Activated CD8-positive, alpha-beta T cell treated with anti-CD3 and anti-CD28 coated beads for 36 hours (primary cell): ENCODE measurements around the gene SRRM3. TPM values are rescaled to one million over a fixed set of nuclear protein-coding genes. Genes with fewer than 3 reads are reported as not detected.
"Not testable (repeated sequence)": the region's sequence is repeated elsewhere in the genome, so short reads cannot be mapped to it uniquely, and the experiment has no call there.

Experiments
- ATAC-seq: fragments of 200-7000 bp; cut with Tn5 transposase; one replicate; pipeline ENCODE4 v1.10.0; 2021; ENCODE audit warnings: mild to moderate bottlenecking, moderate library complexity
- CTCF ChIA-PET: fragments of 350-600 bp; sonication (Branson Sonifier 250); formaldehyde crosslinking; loops from one replicate; lab custom pipeline; 2021; ENCODE audit warnings: antibody characterized with exemption; lab: Charles Lee
- POLR2A ChIA-PET: fragments of 350-600 bp; sonication (Branson Sonifier 250); formaldehyde crosslinking; loops from one replicate; lab custom pipeline; 2021; ENCODE audit warnings: antibody characterized with exemption; lab: Charles Lee
- DNase-seq: peaks from one replicate; pipeline ENCODE4 v3.0.0-alpha.2; 2020
- H3K27ac Mint-ChIP-seq: one replicate; pipeline ENCODE4 v1.8.0; 2021; ENCODE audit warnings: mild to moderate bottlenecking, mixed read lengths
- H3K27me3 Mint-ChIP-seq: one replicate; pipeline ENCODE4 v1.8.0; 2021; ENCODE audit warnings: mixed read lengths
- H3K36me3 Mint-ChIP-seq: one replicate; pipeline ENCODE4 v1.8.0; 2021; ENCODE audit warnings: low read depth, mixed read lengths
- H3K4me1 Mint-ChIP-seq: one replicate; pipeline ENCODE4 v1.8.0; 2021; ENCODE audit warnings: low read depth, mixed read lengths
- H3K4me3 Mint-ChIP-seq: one replicate; pipeline ENCODE4 v1.8.0; 2021; ENCODE audit warnings: mild to moderate bottlenecking, moderate library complexity, mixed read lengths
- H3K9me3 Mint-ChIP-seq: one replicate; pipeline ENCODE4 v1.8.0; 2021; ENCODE audit warnings: mixed read lengths
- CTCF ChIP-seq: fragments of 200-600 bp; IDR thresholded peaks from one replicate; pipeline ENCODE4 v1.8.0; 2022; ENCODE audit warnings: antibody characterized with exemption, mild to moderate bottlenecking
- intact Hi-C: fragments of 100-400 bp; cut with micrococcal nuclease; formaldehyde crosslinking; loops from one replicate; pipeline ENCODE4 v1.10.0; 2022
- total RNA-seq, 2 experiments: library from RNA; stranded (reverse); gene quantifications; one replicate each; pipeline ENCODE4 v1.2.3, GENCODE V29; 2021

Gene SRRM3
- total RNA-seq, 2 experiments from 2014 or later: not detected

DNA sequence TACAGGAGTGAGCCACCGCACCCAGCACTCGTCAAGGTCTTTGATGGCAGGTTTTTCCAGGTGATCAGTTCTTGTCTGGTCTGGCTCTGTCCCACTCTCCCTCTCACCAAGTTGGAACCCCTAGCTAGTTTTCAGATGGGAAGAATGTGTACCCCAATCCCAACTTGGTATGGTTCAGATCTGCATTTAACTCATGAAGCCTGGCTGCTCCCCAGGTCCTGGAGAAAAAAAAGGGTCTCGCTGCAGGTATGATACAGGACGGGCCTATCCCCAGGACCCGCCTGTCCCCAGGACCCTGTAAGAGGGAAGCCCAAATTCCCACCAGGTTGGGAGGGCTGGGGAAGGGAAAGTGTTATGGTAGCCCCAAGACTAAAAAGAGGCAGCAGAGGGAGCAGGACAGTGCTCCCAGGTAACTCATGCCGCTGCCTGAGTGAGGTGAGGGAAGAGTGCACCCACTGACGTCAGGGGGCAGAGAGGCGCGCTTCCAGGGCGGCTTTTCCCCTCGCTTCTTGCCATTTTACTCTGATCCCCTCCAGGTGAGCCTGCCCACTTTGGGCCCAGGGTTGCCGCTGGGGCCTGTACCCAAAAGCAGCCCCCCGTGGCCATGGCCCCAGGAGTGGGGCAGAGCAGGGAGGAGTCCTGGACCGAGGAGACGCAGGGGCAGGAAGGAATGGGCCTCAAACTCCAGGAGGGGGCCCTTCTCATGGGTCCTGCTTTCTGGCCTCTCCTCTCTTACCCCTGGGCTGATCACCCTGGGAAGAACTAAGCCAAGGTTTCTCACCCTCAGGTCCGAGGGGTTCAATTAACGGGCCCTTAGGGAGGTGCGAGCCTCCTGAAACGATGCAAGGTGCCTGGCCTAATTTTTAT lies 36.4 kb upstream of the SRRM3 start:
- Mint-ChIP-seq H3K4me1 (peaks cover 5% of the 10 kb centered on the region), H3K9me3 (no peaks in the 10 kb centered on the region), H3K4me3 (no peak overlapping the region), H3K36me3 (no peaks in the 10 kb centered on the region), H3K27me3 (no peaks in the 10 kb centered on the region), H3K27ac (no peak overlapping the region)
- ChIA-PET POLR2A (interaction anchor here (0.7 kb wide), 1 partner anchor 117 kb away, joined by 3 read pairs; the partner anchor contains the start of gene MDH2), CTCF (no interaction called here)
- TF ChIP-seq CTCF: no peak
- ATAC-seq (no peak), DNase-seq (no peak)
- intact Hi-C loops: no loop called here

DNA sequence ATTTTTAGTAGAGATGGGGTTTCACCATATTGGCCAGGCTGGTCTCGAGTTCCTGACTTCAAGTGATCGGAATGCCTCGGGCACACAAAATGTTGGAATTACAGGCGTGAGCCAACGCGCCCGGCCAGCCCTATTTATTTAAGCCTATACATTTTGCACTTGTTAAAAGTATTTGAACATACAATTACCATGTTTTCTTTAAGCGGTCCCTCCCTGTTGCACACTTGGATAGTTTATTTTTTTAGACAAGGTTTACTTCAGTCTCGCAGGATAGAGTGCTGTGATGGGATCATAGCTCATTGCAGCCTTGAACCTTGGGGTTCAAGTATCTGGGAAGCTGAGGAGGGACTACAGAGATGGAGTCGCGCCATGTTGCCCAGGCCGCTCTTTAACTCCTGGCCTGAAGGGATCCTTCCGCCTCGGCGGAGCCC lies 35.7 kb upstream of the SRRM3 start:
- no peak for TF ChIP-seq CTCF
- peaks cover 5% of the 10 kb centered on the region for H3K4me1 Mint-ChIP-seq
- H3K36me3 Mint-ChIP-seq: no peaks in the 10 kb centered on the region
- ChIA-PET POLR2A (interaction anchor here (0.7 to 1.3 kb wide), 2 partner anchors 12 to 118 kb away, joined by 3 read pairs; partner anchors contain the start of gene MDH2), CTCF (interaction anchor here (2.3 kb wide), 1 partner anchor 11 kb away, joined by 24 read pairs; no protein-coding TSS in a partner anchor)
- H3K27me3 Mint-ChIP-seq: no peaks in the 10 kb centered on the region
- H3K9me3 Mint-ChIP-seq: no peaks in the 10 kb centered on the region
- H3K4me3 Mint-ChIP-seq: peak overlapping the region; percentile 83
- H3K27ac Mint-ChIP-seq: peak overlapping the region; percentile 88
- DNase-seq (no peak), ATAC-seq (no peak)
- intact Hi-C loops: no loop called here

DNA sequence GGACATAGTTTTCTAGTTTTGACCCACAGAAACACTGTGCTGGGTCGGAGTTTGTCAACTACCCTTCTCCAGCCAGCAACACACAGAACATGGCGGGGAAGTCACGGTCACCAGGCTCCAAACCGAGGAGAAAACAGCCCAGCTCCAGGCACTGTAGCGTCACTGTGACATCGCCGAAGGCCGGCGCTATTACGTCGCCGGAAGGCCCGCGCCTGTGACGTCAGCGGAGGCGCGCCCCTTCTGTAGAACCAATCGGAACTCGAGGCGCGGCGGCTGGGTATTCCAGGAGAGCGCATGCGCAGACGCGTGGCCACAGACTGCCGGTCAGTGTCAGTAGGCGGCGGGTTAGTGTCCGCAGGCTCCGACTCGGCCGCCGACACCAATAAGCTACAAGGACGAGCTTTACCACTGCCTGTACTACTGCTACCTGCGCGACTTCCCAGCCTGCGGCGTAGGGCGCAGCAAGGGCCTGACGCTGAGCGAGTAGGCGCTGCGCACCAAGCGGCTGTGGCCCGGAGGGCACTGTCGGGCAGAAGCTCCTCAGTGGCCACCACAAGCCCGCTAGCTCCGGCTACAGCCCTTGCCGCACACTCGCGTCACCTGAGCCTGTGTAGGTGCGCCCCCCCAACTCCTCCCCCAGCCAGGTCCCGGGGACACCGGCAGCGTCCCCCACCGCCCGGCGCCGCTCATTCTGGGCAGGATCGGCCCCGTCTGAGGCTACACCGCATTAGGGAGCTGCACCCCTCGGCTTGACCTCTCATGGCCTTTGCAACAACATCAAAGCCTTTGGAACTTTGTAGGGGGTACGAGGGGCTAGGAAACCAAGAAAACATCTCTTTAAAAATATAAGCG lies 35.1 kb upstream of the SRRM3 start:
- no peaks in the 10 kb centered on the region for H3K27me3 Mint-ChIP-seq
- peak; percentile 94 for ATAC-seq
- TF ChIP-seq CTCF: no peak
- intact Hi-C loops: no loop called here
- H3K9me3 Mint-ChIP-seq: no peaks in the 10 kb centered on the region
- peaks cover 5% of the 10 kb centered on the region for H3K4me1 Mint-ChIP-seq
- POLR2A ChIA-PET: interaction anchor here (0.7 to 1.3 kb wide), 2 partner anchors 12 to 118 kb away, joined by 3 read pairs; partner anchors contain the start of gene MDH2
- H3K4me3 Mint-ChIP-seq: peak overlapping the region; percentile 83
- H3K27ac Mint-ChIP-seq: peak overlapping the region; percentile 88
- CTCF ChIA-PET: interaction anchor here (1.0 to 2.3 kb wide), 3 partner anchors 11 to 147 kb away, joined by 3 to 24 read pairs (median 4); no protein-coding TSS in a partner anchor
- peak; percentile 94 for DNase-seq
- no peaks in the 10 kb centered on the region for H3K36me3 Mint-ChIP-seq

- ChIA-PET POLR2A (no interaction called here), CTCF (interaction anchor here (0.6 to 1.2 kb wide), 2 partner anchors 55 to 89 kb away, joined by 3 read pairs; no protein-coding TSS in a partner anchor)
- no peak for ATAC-seq
- no peaks in the 10 kb centered on the region for H3K27me3 Mint-ChIP-seq
- no peak for TF ChIP-seq CTCF
- H3K4me3 Mint-ChIP-seq: no peak overlapping the region
- no peak overlapping the region for H3K27ac Mint-ChIP-seq
- intact Hi-C loops: no loop called here
- peaks cover 2% of the 10 kb centered on the region for H3K4me1 Mint-ChIP-seq
- no peaks in the 10 kb centered on the region for H3K9me3 Mint-ChIP-seq
- no peaks in the 10 kb centered on the region for H3K36me3 Mint-ChIP-seq
- DNase-seq: no peak
Measured at GRCh38 chr7:76173566-76174205, 28.0 kb upstream of the SRRM3 start.

DNA sequence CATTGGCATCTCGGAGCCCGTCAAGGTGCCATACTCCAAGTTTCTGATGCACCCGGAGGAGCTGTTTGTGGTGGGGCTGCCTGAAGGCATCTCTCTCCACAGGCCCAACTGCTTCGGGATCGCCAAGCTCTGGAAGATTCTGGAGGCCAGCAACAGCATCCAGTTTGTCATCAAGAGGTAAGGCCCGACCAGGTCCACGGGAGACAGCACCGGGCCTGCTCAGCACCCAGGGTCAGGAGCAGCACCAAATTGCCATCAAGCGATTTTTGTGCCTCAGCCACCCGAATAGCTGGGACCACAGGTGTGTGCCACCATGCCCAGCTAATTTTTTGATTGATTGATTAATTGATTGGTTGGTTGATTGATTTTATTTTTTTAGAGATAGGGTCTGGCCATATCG lies 24.7 kb upstream of the SRRM3 start:
- H3K4me3 Mint-ChIP-seq, H3K27me3 Mint-ChIP-seq, POLR2A ChIA-PET, H3K4me1 Mint-ChIP-seq, H3K27ac Mint-ChIP-seq, DNase-seq, H3K36me3 Mint-ChIP-seq, H3K9me3 Mint-ChIP-seq, ATAC-seq: not testable (repeated sequence)
- intact Hi-C loops: loop anchor here (5.0 kb wide), 1 partner anchor 90 kb away; no protein-coding TSS in a partner anchor
- CTCF ChIA-PET: interaction anchor here (1.0 to 4.1 kb wide), 11 partner anchors 10 to 141 kb away, joined by 3 to 61 read pairs (median 14); no protein-coding TSS in a partner anchor
